Cardiac fibroblast (primary cell): ENCODE measurements around the gene C12orf56.
"Not testable (repeated sequence)": the region's sequence is repeated elsewhere in the genome, so short reads cannot be mapped to it uniquely, and the experiment has no call there.

ENCODE experiments used
- DNase-seq, 2 donors: peaks; one replicate each; pipeline versions ENCODE4 v3.0.0 to v3.0.0-alpha.2; 2010; ENCODE audit warnings: low read depth in 2 of 2
- H3K4me3 ChIP-seq, 2 donors: replicated peaks in 1 of 2; 1 replicate in 1 of 2; 2 replicates in 1 of 2; pipeline ENCODE4 v1.5.1; 2011; ENCODE audit warnings: low read depth in 2 of 2, low read length in 2 of 2, mild to moderate bottlenecking in 2 of 2, moderate library complexity in 1 of 2
- CTCF ChIP-seq: IDR thresholded peaks from one replicate; pipeline ENCODE4 v1.5.1; 2011; ENCODE audit warnings: low read depth, mild to moderate bottlenecking, low read length, inconsistent platforms

C12orf56 gene

GRCh38 chr12:64362721-64363305, 27.7 kb downstream of the C12orf56 start:
- H3K4me3 ChIP-seq = no peak overlapping the region
- no peak for TF ChIP-seq CTCF
- no peak for DNase-seq

- H3K4me3 ChIP-seq, DNase-seq: not testable (repeated sequence)
Observed at GRCh38 chr12:64361173-64361572, 29.4 kb downstream of the C12orf56 start.

GRCh38 chr12:64356209-64356608, 34.3 kb downstream of the C12orf56 start:
- not testable (repeated sequence) for H3K4me3 ChIP-seq, DNase-seq

- TF ChIP-seq CTCF = no peak
- no peak for DNase-seq
- H3K4me3 ChIP-seq = no peak overlapping the region
Observed at GRCh38 chr12:64352181-64352580, 38.4 kb downstream of the C12orf56 start.

- no peak for TF ChIP-seq CTCF
- no peak overlapping the region for H3K4me3 ChIP-seq
- DNase-seq = no peak
Observed at GRCh38 chr12:64351265-64351664, 39.3 kb downstream of the C12orf56 start.

- no peak for TF ChIP-seq CTCF
- H3K4me3 ChIP-seq = no peak overlapping the region
Observed at GRCh38 chr12:64347630-64348029, 42.9 kb downstream of the C12orf56 start.

GRCh38 chr12:64344631-64345030, 45.9 kb downstream of the C12orf56 start:
- DNase-seq = not testable (repeated sequence)

More at GRCh38 chr12:64347630-64348029, 42.9 kb downstream of the C12orf56 start:
- DNase-seq = no peak

GRCh38 chr12:64340546-64340945, 50.0 kb downstream of the C12orf56 start:
- not testable (repeated sequence) for H3K4me3 ChIP-seq, DNase-seq

More at GRCh38 chr12:64344631-64345030, 45.9 kb downstream of the C12orf56 start:
- not testable (repeated sequence) for H3K4me3 ChIP-seq

- no peak overlapping the region for H3K4me3 ChIP-seq
- no peak for TF ChIP-seq CTCF
- DNase-seq = no peak
Observed at GRCh38 chr12:64335886-64336466, 54.6 kb downstream of the C12orf56 start.
